ENCODE results near the gene SH3GL1.
"Not testable (repeated sequence)": the region's sequence is repeated elsewhere in the genome, so short reads cannot be mapped to it uniquely, and the experiment has no call there.

The SH3GL1 gene

GRCh38 chr19:4342615-4343369, 57.6 kb downstream of the SH3GL1 start:
- DNase-seq: peak; percentile 99

GRCh38 chr19:4342314-4342614, 58.1 kb downstream of the SH3GL1 start:
- no peak for DNase-seq

GRCh38 chr19:4338441-4339355, 61.6 kb downstream of the SH3GL1 start, which contains the start of gene STAP2:
Gene STAP2, minus strand, starts transcription at chr19:4338827. Its CDS starts 74 bp downstream, at chr19:4338753.
- no peak for DNase-seq

- DNase-seq: no peak
Observed at GRCh38 chr19:4337906-4338440, 62.4 kb downstream of the SH3GL1 start.

- DNase-seq: no peak
Observed at GRCh38 chr19:4334929-4335570, 65.3 kb downstream of the SH3GL1 start.

- no peak for DNase-seq
Observed at GRCh38 chr19:4329858-4330257, 70.5 kb downstream of the SH3GL1 start.

- DNase-seq: not testable (repeated sequence)
Observed at GRCh38 chr19:4328991-4329681, 71.2 kb downstream of the SH3GL1 start.

GRCh38 chr19:4328243-4328990, 71.9 kb downstream of the SH3GL1 start:
- peak; percentile 98 for DNase-seq

GRCh38 chr19:4327877-4328242, 72.5 kb downstream of the SH3GL1 start:
- DNase-seq: no peak

GRCh38 chr19:4327252-4327876, 73.0 kb downstream of the SH3GL1 start:
- peak; percentile 73 for DNase-seq

- no peak for DNase-seq
Observed at GRCh38 chr19:4326837-4327251, 73.5 kb downstream of the SH3GL1 start.

- no peak for DNase-seq
Observed at GRCh38 chr19:4326215-4326836, 74.0 kb downstream of the SH3GL1 start.

- no peak for DNase-seq
Observed at GRCh38 chr19:4324228-4324627, 76.1 kb downstream of the SH3GL1 start.

- DNase-seq: no peak
Observed at GRCh38 chr19:4323692-4324091, 76.7 kb downstream of the SH3GL1 start.

GRCh38 chr19:4322942-4323665, 77.2 kb downstream of the SH3GL1 start:
- DNase-seq: no peak

- DNase-seq: no peak
Observed at GRCh38 chr19:4320419-4320818, 79.9 kb downstream of the SH3GL1 start.

- DNase-seq: no peak
Observed at GRCh38 chr19:4319067-4319718, 81.2 kb downstream of the SH3GL1 start.

- no peak for DNase-seq
Observed at GRCh38 chr19:4318460-4318859, 81.9 kb downstream of the SH3GL1 start.

- no peak for DNase-seq
Observed at GRCh38 chr19:4316956-4317355, 83.4 kb downstream of the SH3GL1 start.

Measured in right hindlimb (tissue), 1 donor.